DOHH2 (cell line): ENCODE measurements around the gene GATB.
A peak's percentile ranks its signal among the peaks of the same experiment; 100 is the strongest.

Source experiments
- H3F3A ChIP-seq: fragments of 200-600 bp; sonication (generic), shearing (Covaris generic); 2 replicates; pipeline ENCODE4 v1.6.0; 2016; ENCODE audit warnings: antibody characterized with exemption, mild to moderate bottlenecking; ENCODE audit not compliant: control insufficient read depth, insufficient read depth
- H3K27ac ChIP-seq: fragments of 200-600 bp; sonication (generic); 2 replicates; pipeline ENCODE4 v1.5.1; 2014; ENCODE audit warnings: low read depth, mild to moderate bottlenecking, low read length, moderate library complexity
- H3K27me3 ChIP-seq: fragments of 200-600 bp; sonication (generic); 2 replicates; pipeline ENCODE4 v1.6.1; 2014; ENCODE audit warnings: mild to moderate bottlenecking, low read length, mixed read lengths; ENCODE audit not compliant: control insufficient read depth
- H3K36me3 ChIP-seq: fragments of 200-600 bp; sonication (generic); 2 replicates; pipeline ENCODE4 v1.6.1; 2014; ENCODE audit warnings: mild to moderate bottlenecking, low read length, moderate library complexity, mixed read lengths; ENCODE audit not compliant: control insufficient read depth
- H3K4me1 ChIP-seq: fragments of 200-600 bp; sonication (generic); 2 replicates; pipeline ENCODE4 v1.6.1; 2014; ENCODE audit warnings: mild to moderate bottlenecking, low read length, mixed read lengths; ENCODE audit not compliant: control insufficient read depth
- H3K4me2 ChIP-seq: fragments of 200-600 bp; sonication (generic); 2 replicates; pipeline ENCODE4 v1.6.0; 2014; ENCODE audit warnings: mild to moderate bottlenecking, low read length, moderate library complexity
- H3K4me3 ChIP-seq: fragments of 200-600 bp; sonication (generic); 2 replicates; pipeline ENCODE4 v1.5.1; 2014; ENCODE audit warnings: mild to moderate bottlenecking, low read length, mixed read lengths
- H3K79me2 ChIP-seq: fragments of 200-600 bp; sonication (generic); 2 replicates; pipeline ENCODE4 v1.6.1; 2014; ENCODE audit warnings: mild to moderate bottlenecking, low read length, mixed read lengths; ENCODE audit not compliant: control insufficient read depth
- H3K9me2 ChIP-seq: fragments of 200-600 bp; sonication (generic); replicated peaks from 2 replicates; pipeline ENCODE4 v1.6.1; 2014; ENCODE audit warnings: mild to moderate bottlenecking, low read length, mixed read lengths; ENCODE audit not compliant: control insufficient read depth
- H3K9me3 ChIP-seq: fragments of 200-600 bp; sonication (generic); 2 replicates; pipeline ENCODE4 v1.6.1; 2014; ENCODE audit warnings: antibody characterized with exemption, low read length, mixed read lengths; ENCODE audit not compliant: control insufficient read depth, insufficient read depth
- H4K20me1 ChIP-seq: fragments of 200-600 bp; sonication (generic); 2 replicates; pipeline ENCODE4 v1.6.0; 2014; ENCODE audit warnings: low read depth, mild to moderate bottlenecking, antibody characterized with exemption, low read length, moderate library complexity; ENCODE audit not compliant: control insufficient read depth, insufficient read depth
- EZH2phosphoT487 ChIP-seq: fragments of 200-600 bp; sonication (generic); IDR thresholded peaks from 2 replicates; pipeline ENCODE4 v1.6.1; 2017; ENCODE audit warnings: borderline replicate concordance, mild to moderate bottlenecking, antibody characterized with exemption, low read length, moderate library complexity, mixed read lengths
- TF ChIP-seq, protein P1 (sequence below): fragments of 200-600 bp; sonication (generic); IDR thresholded peaks from one replicate; pipeline ENCODE4 v1.5.1; 2014; ENCODE audit warnings: antibody characterized with exemption, mild to moderate bottlenecking, low read depth, low read length; ENCODE audit not compliant: poor library complexity, severe bottlenecking

GATB gene

DNA sequence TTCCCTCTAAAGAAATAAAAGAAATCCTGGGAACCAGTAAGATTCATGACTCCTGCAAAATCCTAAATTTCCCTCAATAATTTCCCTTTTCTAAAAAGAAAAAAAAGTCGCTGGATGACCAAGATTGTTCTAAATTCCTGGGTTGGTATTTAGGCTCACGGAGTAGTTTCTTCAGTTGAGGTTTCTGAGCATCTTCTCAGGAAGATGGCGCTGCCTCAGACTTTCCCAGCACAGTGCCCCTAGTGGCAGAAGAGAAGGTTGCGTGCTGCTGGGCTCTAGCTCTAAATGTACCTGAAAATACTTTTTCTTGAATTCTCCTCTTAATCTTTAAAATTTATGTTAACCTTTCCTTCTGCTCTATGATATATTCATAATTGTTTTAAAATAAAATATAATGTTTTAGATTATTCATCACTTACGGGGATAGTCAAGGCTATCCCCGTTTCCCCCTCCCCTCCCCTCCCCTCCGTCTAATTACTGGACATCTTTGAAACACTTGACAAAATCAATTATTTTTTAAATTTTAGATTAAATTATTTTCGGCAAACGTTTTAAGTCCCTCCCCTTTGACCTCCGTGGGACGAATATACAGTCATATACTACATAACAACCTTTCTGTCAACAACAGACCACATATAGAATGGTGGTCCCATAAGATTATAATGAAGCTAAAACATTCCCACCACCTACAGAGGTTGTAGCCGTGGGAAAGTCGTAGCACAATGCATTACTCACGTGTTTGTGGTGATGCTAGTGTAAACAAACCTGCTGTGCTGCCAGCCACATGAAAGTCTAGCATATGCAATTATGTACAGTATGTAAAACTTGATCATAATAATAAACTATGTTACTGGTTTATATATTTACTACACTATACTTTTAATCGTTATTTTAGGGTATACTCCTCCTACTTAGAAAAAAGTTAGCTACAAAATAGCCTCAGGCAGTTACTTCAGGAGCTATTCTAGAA is 41.0 kb upstream of the GATB start:
- H3K9me2 ChIP-seq = no peaks in the 10 kb centered on the region
- H3K27me3 ChIP-seq = no peaks in the 10 kb centered on the region
- H4K20me1 ChIP-seq = no peaks in the 10 kb centered on the region
- no peaks in the 10 kb centered on the region for H3K4me1 ChIP-seq
- H3K4me3 ChIP-seq = no peak overlapping the region
- H3K4me2 ChIP-seq = no peak overlapping the region
- H3K36me3 ChIP-seq = no peaks in the 10 kb centered on the region
- no peaks in the 10 kb centered on the region for H3K9me3 ChIP-seq
- no peaks in the 10 kb centered on the region for H3F3A ChIP-seq
- TF ChIP-seq, protein P1, sequence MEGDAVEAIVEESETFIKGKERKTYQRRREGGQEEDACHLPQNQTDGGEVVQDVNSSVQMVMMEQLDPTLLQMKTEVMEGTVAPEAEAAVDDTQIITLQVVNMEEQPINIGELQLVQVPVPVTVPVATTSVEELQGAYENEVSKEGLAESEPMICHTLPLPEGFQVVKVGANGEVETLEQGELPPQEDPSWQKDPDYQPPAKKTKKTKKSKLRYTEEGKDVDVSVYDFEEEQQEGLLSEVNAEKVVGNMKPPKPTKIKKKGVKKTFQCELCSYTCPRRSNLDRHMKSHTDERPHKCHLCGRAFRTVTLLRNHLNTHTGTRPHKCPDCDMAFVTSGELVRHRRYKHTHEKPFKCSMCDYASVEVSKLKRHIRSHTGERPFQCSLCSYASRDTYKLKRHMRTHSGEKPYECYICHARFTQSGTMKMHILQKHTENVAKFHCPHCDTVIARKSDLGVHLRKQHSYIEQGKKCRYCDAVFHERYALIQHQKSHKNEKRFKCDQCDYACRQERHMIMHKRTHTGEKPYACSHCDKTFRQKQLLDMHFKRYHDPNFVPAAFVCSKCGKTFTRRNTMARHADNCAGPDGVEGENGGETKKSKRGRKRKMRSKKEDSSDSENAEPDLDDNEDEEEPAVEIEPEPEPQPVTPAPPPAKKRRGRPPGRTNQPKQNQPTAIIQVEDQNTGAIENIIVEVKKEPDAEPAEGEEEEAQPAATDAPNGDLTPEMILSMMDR = peak; percentile 83
- no peak for TF ChIP-seq EZH2phosphoT487
- H3K27ac ChIP-seq = no peak overlapping the region
- H3K79me2 ChIP-seq = no peaks in the 10 kb centered on the region

DNA sequence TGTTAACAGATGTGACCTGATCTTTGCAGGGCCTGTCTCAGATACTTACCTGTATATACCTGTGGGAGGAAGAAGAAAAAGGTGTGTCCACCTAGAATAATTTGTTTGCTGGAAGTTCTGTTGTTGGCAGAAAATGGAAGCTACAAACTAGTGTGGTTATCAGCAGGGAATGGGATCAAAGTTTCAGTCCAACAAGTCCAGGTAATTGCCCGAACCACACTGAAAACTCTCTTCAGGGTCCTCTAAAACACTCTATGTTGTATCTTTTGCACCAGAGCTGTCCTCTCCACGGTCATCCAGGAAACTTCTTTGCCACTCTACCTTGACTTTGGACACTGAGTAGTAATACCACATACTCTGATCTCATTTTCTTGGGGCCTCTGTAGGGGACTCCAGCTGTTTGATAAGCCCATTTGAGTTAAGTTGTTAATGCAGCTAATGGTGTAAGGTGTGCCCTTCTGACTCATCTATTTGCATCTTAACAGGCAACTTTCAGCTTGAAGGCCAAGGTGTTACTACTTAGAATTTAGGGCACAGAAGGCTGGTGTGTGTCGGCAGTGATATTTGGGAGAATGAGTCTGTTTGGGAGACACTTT is 38.7 kb upstream of the GATB start:
- H3K9me2 ChIP-seq = no peaks in the 10 kb centered on the region
- no peak overlapping the region for H3K4me3 ChIP-seq
- H4K20me1 ChIP-seq = no peaks in the 10 kb centered on the region
- H3K27me3 ChIP-seq = no peaks in the 10 kb centered on the region
- H3K9me3 ChIP-seq = no peaks in the 10 kb centered on the region
- no peak overlapping the region for H3K27ac ChIP-seq
- TF ChIP-seq, protein P1 = no peak
- H3K79me2 ChIP-seq = no peaks in the 10 kb centered on the region
- H3K36me3 ChIP-seq = no peaks in the 10 kb centered on the region
- no peak overlapping the region for H3K4me2 ChIP-seq
- H3K4me1 ChIP-seq = no peaks in the 10 kb centered on the region
- H3F3A ChIP-seq = no peaks in the 10 kb centered on the region

DNA sequence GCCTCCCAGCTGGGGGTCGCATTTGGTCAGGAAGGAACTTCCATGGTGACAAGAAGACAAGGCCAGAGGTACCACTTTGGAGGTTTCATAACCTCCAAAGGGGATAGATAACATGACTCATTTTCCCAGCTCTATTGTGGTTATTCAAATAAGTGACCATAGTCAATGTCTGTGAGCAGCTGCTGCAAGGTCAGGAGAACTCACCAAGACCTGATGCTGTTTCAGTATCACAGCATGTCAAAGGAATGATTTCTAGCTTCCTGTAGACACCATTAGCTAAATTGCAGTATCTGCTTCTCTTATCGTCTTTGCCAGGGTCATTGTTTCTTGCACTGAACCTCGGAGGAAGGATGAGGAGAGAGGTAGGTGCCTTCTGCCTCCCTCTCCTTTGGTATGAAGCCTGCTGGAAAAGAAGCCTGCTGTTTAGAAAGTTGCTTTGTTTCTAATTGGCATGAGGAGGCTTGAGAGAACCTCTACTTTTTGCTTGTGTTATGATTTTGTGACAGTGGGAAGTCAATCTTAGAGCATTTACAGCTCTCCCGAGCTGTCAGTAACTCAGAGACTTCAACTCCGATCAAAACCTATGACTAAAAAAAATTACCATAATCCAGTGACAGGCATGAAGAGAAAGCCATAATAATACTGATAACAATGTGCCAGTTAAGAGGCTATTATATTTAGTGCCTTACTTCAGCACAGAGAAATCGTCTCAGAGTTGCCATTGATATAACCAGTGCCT is 38.0 kb upstream of the GATB start:
- Histone ChIP-seq H3K36me3 (no peaks in the 10 kb centered on the region), H3K9me2 (no peaks in the 10 kb centered on the region), H3K9me3 (no peaks in the 10 kb centered on the region), H4K20me1 (no peaks in the 10 kb centered on the region), H3K79me2 (no peaks in the 10 kb centered on the region), H3K4me1 (no peaks in the 10 kb centered on the region), H3K4me3 (no peak overlapping the region), H3K4me2 (no peak overlapping the region), H3F3A (no peaks in the 10 kb centered on the region), H3K27me3 (no peaks in the 10 kb centered on the region), H3K27ac (no peak overlapping the region)
- TF ChIP-seq, protein P1 = no peak
- TF ChIP-seq EZH2phosphoT487 = no peak
